Upper lobe of left lung (tissue), 6 donors: ENCODE results near the gene TGM6. TPM values are rescaled to one million over a fixed set of nuclear protein-coding genes. Genes with fewer than 3 reads are reported as not detected.

ENCODE experiments used
- ATAC-seq, 2 donors: fragments of 200-7000 bp; cut with Tn5 transposase; one replicate each; pipeline ENCODE4 v1.9.1; 2022; ENCODE audit warnings: mild to moderate bottlenecking in 2 of 2, moderate library complexity in 2 of 2; ENCODE audit not compliant: low FRiP score in 2 of 2
- DNase-seq, 2 donors: peaks; one replicate each; pipeline ENCODE4 v3.0.0-alpha.2; 2019 to 2020
- H3K27ac ChIP-seq, 4 donors: fragments of 200-600 bp; sonication (generic); one replicate each; pipeline ENCODE4 v1.5.1; 2016 to 2019
- H3K27me3 ChIP-seq, 4 donors: fragments of 200-600 bp; sonication (generic); one replicate each; pipeline ENCODE4 v1.5.1; 2017 to 2019
- H3K36me3 ChIP-seq, 4 donors: fragments of 200-600 bp; sonication (generic); one replicate each; pipeline ENCODE4 v1.5.1; 2016 to 2019
- H3K4me1 ChIP-seq, 4 donors: fragments of 200-600 bp; sonication (generic); one replicate each; pipeline ENCODE4 v1.5.1; 2018 to 2019
- H3K4me3 ChIP-seq, 4 donors: fragments of 200-600 bp; sonication (generic); one replicate each; pipeline ENCODE4 v1.5.1; 2017 to 2019; ENCODE audit warnings: mild to moderate bottlenecking in 2 of 4, moderate library complexity in 1 of 4
- H3K9me3 ChIP-seq, 4 donors: fragments of 200-600 bp; sonication (generic); one replicate each; pipeline ENCODE4 v1.5.1; 2018 to 2019
- EP300 ChIP-seq, 4 donors: sonication (generic); formaldehyde crosslinking; IDR thresholded peaks; one replicate each; pipeline ENCODE4 v1.5.1; 2017; ENCODE audit warnings: antibody characterized with exemption in 4 of 4, control low read depth in 2 of 4
- POLR2A ChIP-seq, 4 donors: fragments of 450-650 bp; IDR thresholded peaks; one replicate each; pipeline ENCODE4 v1.5.1; 2016 to 2017; ENCODE audit warnings: antibody characterized with exemption in 4 of 4, mild to moderate bottlenecking in 2 of 4
- POLR2AphosphoS5 ChIP-seq, 2 donors: sonication (generic); formaldehyde crosslinking; IDR thresholded peaks; one replicate each; pipeline ENCODE4 v1.5.1; 2017; ENCODE audit warnings: antibody characterized with exemption in 2 of 2
- WGBS, 2 donors: methylation state at CpG; one replicate each; pipeline ENCODE4 v1.1.5; 2017 to 2018; 5-methylcytosine and 5-hydroxymethylcytosine counted together
- total RNA-seq, 6 donors: library from RNA; depleted of rRNA in 4 of 6; stranded (reverse); fragments of >200 nt in 4 of 6; gene quantifications; one replicate each; pipeline versions ENCODE4 v1.1.0 to v1.2.1, GENCODE V29; 2016 to 2021
- TF ChIP-seq, protein P1 (sequence below), 6 experiments: fragments of 450-650 bp in 4 of 6; fragments of 200-600 bp in 2 of 6; sonication (generic) in 2 of 6; IDR thresholded peaks; one replicate each; pipeline ENCODE4 v1.5.1; 2016 to 2019; ENCODE audit warnings: antibody characterized with exemption in 6 of 6
- donor health status: DM: no; HTN: no; CAD: no; lungs with moderate emphysema.
- donor health status: DM: no; HTN: yes; CAD: no; lungs with severe emphysema.

TGM6 gene
- total RNA-seq, 6 donors from 2014 or later: not detected

DNA sequence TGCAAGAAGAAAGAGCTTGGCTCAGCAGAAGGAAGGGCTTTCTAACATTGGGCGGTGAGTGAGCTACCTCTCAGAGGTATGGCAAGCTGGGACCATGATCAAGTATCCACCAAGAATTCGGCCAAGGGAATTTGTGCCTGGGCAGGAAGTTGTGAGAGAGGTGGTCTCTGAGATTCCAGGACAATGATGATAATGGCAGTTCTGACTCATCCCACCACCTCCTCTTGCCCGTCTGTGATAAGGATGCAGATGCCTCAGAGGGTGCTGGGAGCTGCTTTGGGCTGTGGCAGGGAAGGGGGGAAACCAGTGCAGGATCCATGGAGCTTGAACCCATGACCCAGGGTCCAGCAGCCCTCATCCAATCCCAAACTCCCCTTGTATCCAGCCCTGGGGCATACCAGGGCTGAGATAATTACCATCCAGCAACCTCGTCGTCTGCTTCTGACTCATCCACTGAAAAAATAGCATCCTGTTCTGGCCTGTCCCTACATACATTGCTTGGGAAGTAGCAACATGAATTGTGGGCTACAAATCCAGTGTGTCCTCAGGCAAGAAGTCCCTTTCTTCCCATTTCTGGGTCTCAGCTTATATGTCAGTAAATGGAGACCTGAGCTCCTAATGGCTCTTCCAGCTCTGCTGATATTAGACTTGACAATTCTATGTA is 5.9 kb downstream of the TGM6 start:
- no peak for TF ChIP-seq EP300 (IDR thresholded peaks at IDR 0.05)
- TF ChIP-seq POLR2AphosphoS5 (IDR thresholded peaks at IDR 0.05): no peak
- no peak for TF ChIP-seq POLR2A (IDR thresholded peaks at IDR 0.05)
- TF ChIP-seq, protein P1, sequence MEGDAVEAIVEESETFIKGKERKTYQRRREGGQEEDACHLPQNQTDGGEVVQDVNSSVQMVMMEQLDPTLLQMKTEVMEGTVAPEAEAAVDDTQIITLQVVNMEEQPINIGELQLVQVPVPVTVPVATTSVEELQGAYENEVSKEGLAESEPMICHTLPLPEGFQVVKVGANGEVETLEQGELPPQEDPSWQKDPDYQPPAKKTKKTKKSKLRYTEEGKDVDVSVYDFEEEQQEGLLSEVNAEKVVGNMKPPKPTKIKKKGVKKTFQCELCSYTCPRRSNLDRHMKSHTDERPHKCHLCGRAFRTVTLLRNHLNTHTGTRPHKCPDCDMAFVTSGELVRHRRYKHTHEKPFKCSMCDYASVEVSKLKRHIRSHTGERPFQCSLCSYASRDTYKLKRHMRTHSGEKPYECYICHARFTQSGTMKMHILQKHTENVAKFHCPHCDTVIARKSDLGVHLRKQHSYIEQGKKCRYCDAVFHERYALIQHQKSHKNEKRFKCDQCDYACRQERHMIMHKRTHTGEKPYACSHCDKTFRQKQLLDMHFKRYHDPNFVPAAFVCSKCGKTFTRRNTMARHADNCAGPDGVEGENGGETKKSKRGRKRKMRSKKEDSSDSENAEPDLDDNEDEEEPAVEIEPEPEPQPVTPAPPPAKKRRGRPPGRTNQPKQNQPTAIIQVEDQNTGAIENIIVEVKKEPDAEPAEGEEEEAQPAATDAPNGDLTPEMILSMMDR (IDR thresholded peaks at IDR 0.05): no peak
- no peaks in the 10 kb centered on the region for H3K4me1 ChIP-seq

DNA sequence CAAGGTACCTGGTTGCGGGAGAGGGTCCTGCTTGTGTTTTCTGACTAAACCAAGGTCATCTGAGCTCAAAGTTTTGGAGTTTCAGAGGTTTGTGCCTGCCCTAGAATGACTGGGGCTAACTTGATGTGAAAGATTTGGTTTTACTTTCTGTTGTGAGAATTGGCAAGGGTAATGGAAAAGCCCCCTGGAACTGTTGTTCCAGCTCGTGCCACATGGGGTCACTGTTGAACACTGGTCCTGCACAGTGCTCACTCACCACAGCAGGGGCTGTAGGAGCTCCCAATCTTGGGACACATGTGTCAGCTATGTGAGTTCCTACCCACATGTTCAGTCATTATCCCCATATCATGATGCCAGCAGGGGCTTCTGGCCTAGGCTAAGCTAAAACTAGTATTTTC is 6.5 kb downstream of the TGM6 start:
- Histone ChIP-seq H3K27ac (no peak overlapping the region), H3K9me3 (peaks cover 0 to 16% (median 7%) of the 10 kb centered on the region in 4 donors), H3K36me3 (no peaks in the 10 kb centered on the region), H3K27me3 (no peaks in the 10 kb centered on the region), H3K4me1 (no peaks in the 10 kb centered on the region), H3K4me3 (no peak overlapping the region)
- WGBS, 2 donors: 40 to 71% methylated on average over 1 to 2 of the region's 2 CpGs
- DNase-seq: no peak
- ATAC-seq: no peak
- no peak for TF ChIP-seq EP300 (IDR thresholded peaks at IDR 0.05)
- TF ChIP-seq POLR2A (IDR thresholded peaks at IDR 0.05): no peak
- TF ChIP-seq POLR2AphosphoS5 (IDR thresholded peaks at IDR 0.05): no peak
- TF ChIP-seq, protein P1 (IDR thresholded peaks at IDR 0.05): peak in 2 of 6 experiments; percentile 9 to 37

More for the DNA sequence above, 5.9 kb downstream of the TGM6 start:
- Histone ChIP-seq H3K4me3 (no peak overlapping the region), H3K9me3 (peaks cover 0 to 16% (median 7%) of the 10 kb centered on the region in 4 donors), H3K36me3 (no peaks in the 10 kb centered on the region), H3K27ac (no peak overlapping the region), H3K27me3 (no peaks in the 10 kb centered on the region)
- WGBS, 2 donors: 79 to 82% methylated on average over 5 of the region's 5 CpGs
- ATAC-seq: no peak
- DNase-seq: no peak

DNA sequence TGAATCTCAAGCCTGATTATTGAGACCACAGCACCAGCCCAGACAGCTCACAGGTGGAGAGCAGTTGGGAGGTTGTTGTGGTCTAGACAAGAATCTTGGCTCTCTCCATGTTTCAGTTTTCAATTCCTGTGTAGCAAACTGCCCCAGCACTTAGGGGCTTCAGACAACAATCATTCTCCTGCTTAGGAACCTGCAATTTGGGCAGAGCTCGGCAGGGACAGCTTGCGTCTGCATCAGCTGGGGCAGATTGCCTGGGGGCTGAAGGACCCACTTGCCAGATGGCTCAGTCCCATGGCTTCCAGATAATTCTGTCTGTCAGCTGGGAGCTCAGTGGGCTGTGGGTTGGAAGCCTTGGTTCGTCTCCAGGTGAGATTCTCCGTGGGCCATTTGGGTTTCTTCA is 6.9 kb downstream of the TGM6 start:
- H3K36me3 ChIP-seq: no peaks in the 10 kb centered on the region
- DNase-seq: no peak
- no peak for ATAC-seq
- 71 to 98% methylated on average over 2 to 4 of the region's 4 CpGs for WGBS, 2 donors
- TF ChIP-seq, protein P1 (IDR thresholded peaks at IDR 0.05): no peak
- TF ChIP-seq POLR2A (IDR thresholded peaks at IDR 0.05) (no peak), POLR2AphosphoS5 (IDR thresholded peaks at IDR 0.05) (no peak), EP300 (IDR thresholded peaks at IDR 0.05) (no peak)
- no peak overlapping the region for H3K27ac ChIP-seq
- H3K4me1 ChIP-seq: no peaks in the 10 kb centered on the region
- no peak overlapping the region for H3K4me3 ChIP-seq
- H3K27me3 ChIP-seq: no peaks in the 10 kb centered on the region
- H3K9me3 ChIP-seq: peaks cover 0 to 16% (median 7%) of the 10 kb centered on the region in 4 donors

DNA sequence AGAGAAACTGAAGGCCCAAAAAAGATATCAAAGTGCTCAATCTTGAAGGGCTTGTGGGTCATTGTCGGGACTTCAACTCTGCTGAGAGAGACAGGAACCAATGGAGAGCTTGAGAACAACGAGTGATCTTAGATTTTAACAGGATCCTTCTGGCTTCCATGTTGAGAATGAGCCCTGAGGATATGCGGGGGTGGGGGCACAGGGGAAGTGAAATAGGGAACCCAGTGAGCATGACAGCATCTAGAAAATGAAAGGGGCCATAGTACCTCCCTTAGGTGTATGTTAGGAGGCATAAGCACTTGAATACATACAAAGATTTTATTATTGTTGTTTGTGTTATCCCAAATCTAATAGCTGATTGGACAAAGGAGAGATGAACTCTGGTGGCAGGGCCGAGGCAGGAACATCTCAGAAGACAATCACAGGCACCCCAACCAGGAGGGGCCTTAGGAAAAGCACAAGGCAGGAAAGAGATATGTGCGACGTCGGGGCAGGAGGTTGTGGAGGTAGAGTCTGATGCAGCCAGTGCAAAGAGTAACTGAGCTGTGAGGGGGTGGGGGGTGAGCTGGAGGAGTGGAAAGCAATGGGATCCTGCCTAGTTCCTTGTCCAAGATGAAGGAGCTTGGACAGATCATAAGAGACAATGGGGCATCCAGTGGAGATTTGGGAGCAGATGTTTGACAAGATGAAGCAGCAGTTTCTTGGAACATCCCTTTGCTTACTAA is 10.4 kb downstream of the TGM6 start:
- Histone ChIP-seq H3K4me3 (no peak overlapping the region), H3K27ac (no peak overlapping the region), H3K36me3 (no peaks in the 10 kb centered on the region), H3K9me3 (peaks cover 0 to 16% (median 7%) of the 10 kb centered on the region in 4 donors), H3K4me1 (no peaks in the 10 kb centered on the region), H3K27me3 (no peaks in the 10 kb centered on the region)
- WGBS, 2 donors: 66% methylated on average over 7 of the region's 7 CpGs
- TF ChIP-seq, protein P1 (IDR thresholded peaks at IDR 0.05): no peak
- TF ChIP-seq POLR2AphosphoS5 (IDR thresholded peaks at IDR 0.05) (no peak), POLR2A (IDR thresholded peaks at IDR 0.05) (no peak), EP300 (IDR thresholded peaks at IDR 0.05) (no peak)
- DNase-seq (no peak), ATAC-seq (no peak)
